OCI-LY1 (cell line): ENCODE results near the gene TBL1Y.
"Not testable (repeated sequence)": the region's sequence is repeated elsewhere in the genome, so short reads cannot be mapped to it uniquely, and the experiment has no call there.

Source experiments
- H2AFZ ChIP-seq: fragments of 200-600 bp; sonication (generic), shearing (Covaris generic); 2 replicates; pipeline ENCODE4 v1.6.0; 2014; ENCODE audit warnings: antibody characterized with exemption, mild to moderate bottlenecking, low read length
- H3F3A ChIP-seq: fragments of 200-600 bp; sonication (generic), shearing (Covaris generic); 2 replicates; pipeline ENCODE4 v1.6.0; 2014; ENCODE audit warnings: mild to moderate bottlenecking, antibody characterized with exemption, low read length, moderate library complexity; ENCODE audit not compliant: insufficient read depth
- H3K27ac ChIP-seq: fragments of 200-600 bp; sonication (generic); 2 replicates; pipeline ENCODE4 v1.5.1; 2014; ENCODE audit warnings: low read length, mixed run types, mild to moderate bottlenecking, low read depth; ENCODE audit not compliant: poor library complexity, severe bottlenecking
- H3K27me3 ChIP-seq: fragments of 200-600 bp; sonication (generic); 2 replicates; pipeline ENCODE4 v1.6.0; 2014; ENCODE audit warnings: antibody characterized with exemption, mild to moderate bottlenecking, low read length, moderate library complexity; ENCODE audit not compliant: insufficient read depth
- H3K36me3 ChIP-seq: fragments of 200-600 bp; sonication (generic); 2 replicates; pipeline ENCODE4 v1.6.1; 2014; ENCODE audit warnings: mild to moderate bottlenecking, antibody characterized with exemption, low read length, moderate library complexity, mixed read lengths; ENCODE audit not compliant: insufficient read depth
- H3K4me1 ChIP-seq: fragments of 200-600 bp; sonication (generic); 2 replicates; pipeline ENCODE4 v1.5.1; 2014; ENCODE audit warnings: mild to moderate bottlenecking, low read length, moderate library complexity; ENCODE audit not compliant: insufficient read depth, severe bottlenecking
- H3K4me2 ChIP-seq: fragments of 200-600 bp; sonication (generic), shearing (Covaris generic); 2 replicates; pipeline ENCODE4 v1.6.1; 2014; ENCODE audit warnings: low read length
- H3K4me3 ChIP-seq: fragments of 200-600 bp; sonication (generic); 2 replicates; pipeline ENCODE4 v1.5.1; 2014; ENCODE audit warnings: low read length, low read depth, mild to moderate bottlenecking, mixed read lengths; ENCODE audit not compliant: poor library complexity, severe bottlenecking
- H3K79me2 ChIP-seq: fragments of 200-600 bp; shearing (Covaris generic); 2 replicates; pipeline ENCODE4 v1.6.1; 2016; ENCODE audit warnings: mixed run types, low read length, mixed read lengths; ENCODE audit not compliant: insufficient read depth
- H3K9ac ChIP-seq: fragments of 200-600 bp; sonication (generic), shearing (Covaris generic); 2 replicates; pipeline ENCODE4 v1.6.1; 2014; ENCODE audit warnings: mild to moderate bottlenecking, low read length, mixed read lengths
- H3K9me2 ChIP-seq: fragments of 200-600 bp; sonication (generic), shearing (Covaris generic); 2 replicates; pipeline ENCODE4 v1.6.1; 2014; ENCODE audit warnings: low read depth, mild to moderate bottlenecking, low read length, mixed read lengths
- H3K9me3 ChIP-seq: fragments of 200-600 bp; shearing (Covaris generic); 2 replicates; pipeline ENCODE4 v1.6.1; 2014; ENCODE audit warnings: low read length, mixed read lengths
- H4K20me1 ChIP-seq: fragments of 200-600 bp; sonication (generic), shearing (Covaris generic); 2 replicates; pipeline ENCODE4 v1.6.0; 2016; ENCODE audit warnings: mild to moderate bottlenecking, low read length; ENCODE audit not compliant: insufficient read depth
- EZH2 ChIP-seq: fragments of 200-600 bp; sonication (generic), shearing (Covaris generic); IDR thresholded peaks from 2 replicates; pipeline ENCODE4 v1.8.0; 2017; ENCODE audit warnings: borderline replicate concordance, mixed run types, mild to moderate bottlenecking, antibody characterized with exemption, low read length, moderate library complexity, mixed read lengths
- TF ChIP-seq, protein P1 (sequence below): fragments of 200-600 bp; sonication (generic), shearing (Covaris generic); IDR thresholded peaks from 2 replicates; pipeline ENCODE4 v1.5.1; 2017; ENCODE audit warnings: mild to moderate bottlenecking, antibody characterized with exemption, low read length, moderate library complexity, mixed read lengths

TBL1Y gene

DNA sequence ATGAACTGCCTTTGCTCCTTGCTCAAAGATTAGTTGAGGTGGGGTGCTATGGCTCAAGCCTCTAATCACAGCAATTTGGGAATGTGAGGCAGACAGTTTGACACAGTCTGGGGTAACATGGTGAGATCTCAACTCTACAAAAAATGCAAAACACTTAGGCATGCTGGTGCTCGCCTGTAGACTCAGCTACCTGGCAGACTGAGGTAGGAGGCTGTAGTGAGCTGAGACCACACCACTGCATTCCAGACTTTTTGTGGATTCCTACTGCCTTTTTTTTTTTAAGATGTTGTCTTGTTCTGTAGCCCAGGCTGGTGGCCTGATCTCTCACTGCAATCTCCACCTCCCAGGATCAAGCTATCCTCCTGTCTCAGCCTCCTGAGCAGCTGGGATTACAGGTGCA is 2.9 kb upstream of the TBL1Y start:
- no peaks in the 10 kb centered on the region for H3F3A ChIP-seq
- no peak overlapping the region for H3K4me3 ChIP-seq
- H4K20me1 ChIP-seq: no peaks in the 10 kb centered on the region
- H3K4me2 ChIP-seq: no peak overlapping the region
- H3K9ac ChIP-seq: no peak overlapping the region
- H3K79me2 ChIP-seq: no peaks in the 10 kb centered on the region
- H3K36me3 ChIP-seq: no peaks in the 10 kb centered on the region
- no peaks in the 10 kb centered on the region for H3K27me3 ChIP-seq
- no peak overlapping the region for H2AFZ ChIP-seq
- H3K4me1 ChIP-seq: no peaks in the 10 kb centered on the region
- no peaks in the 10 kb centered on the region for H3K9me3 ChIP-seq
- H3K27ac ChIP-seq: no peak overlapping the region
- H3K9me2 ChIP-seq: no peaks in the 10 kb centered on the region
- TF ChIP-seq, protein P1, sequence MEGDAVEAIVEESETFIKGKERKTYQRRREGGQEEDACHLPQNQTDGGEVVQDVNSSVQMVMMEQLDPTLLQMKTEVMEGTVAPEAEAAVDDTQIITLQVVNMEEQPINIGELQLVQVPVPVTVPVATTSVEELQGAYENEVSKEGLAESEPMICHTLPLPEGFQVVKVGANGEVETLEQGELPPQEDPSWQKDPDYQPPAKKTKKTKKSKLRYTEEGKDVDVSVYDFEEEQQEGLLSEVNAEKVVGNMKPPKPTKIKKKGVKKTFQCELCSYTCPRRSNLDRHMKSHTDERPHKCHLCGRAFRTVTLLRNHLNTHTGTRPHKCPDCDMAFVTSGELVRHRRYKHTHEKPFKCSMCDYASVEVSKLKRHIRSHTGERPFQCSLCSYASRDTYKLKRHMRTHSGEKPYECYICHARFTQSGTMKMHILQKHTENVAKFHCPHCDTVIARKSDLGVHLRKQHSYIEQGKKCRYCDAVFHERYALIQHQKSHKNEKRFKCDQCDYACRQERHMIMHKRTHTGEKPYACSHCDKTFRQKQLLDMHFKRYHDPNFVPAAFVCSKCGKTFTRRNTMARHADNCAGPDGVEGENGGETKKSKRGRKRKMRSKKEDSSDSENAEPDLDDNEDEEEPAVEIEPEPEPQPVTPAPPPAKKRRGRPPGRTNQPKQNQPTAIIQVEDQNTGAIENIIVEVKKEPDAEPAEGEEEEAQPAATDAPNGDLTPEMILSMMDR: no peak
- no peak for TF ChIP-seq EZH2

DNA sequence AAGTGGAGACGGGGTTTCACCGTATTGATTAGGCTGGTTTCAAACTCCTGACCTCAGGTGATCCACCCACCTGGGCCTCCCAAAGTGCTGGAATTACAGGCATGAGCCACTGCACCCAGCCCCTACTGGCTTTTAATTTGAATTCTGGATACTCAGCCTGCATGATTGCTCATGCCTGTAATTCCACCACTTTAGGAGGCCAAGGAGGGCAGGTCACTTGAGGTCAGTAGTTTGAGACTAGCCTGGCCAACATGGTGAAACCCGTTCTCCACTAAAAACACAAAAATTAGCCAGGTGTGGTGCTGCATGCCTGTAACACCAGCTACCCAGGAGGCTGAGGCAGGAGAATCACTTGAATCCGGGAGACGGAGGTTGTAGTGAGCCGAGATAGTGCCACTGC is 2.5 kb upstream of the TBL1Y start:
- not testable (repeated sequence) for H3K4me1 ChIP-seq, H3K36me3 ChIP-seq, H3K9ac ChIP-seq, H3K79me2 ChIP-seq, H3K4me3 ChIP-seq, H3K9me2 ChIP-seq, H2AFZ ChIP-seq, H3K9me3 ChIP-seq, H3K27ac ChIP-seq, H3K4me2 ChIP-seq, H3K27me3 ChIP-seq, H3F3A ChIP-seq, H4K20me1 ChIP-seq

DNA sequence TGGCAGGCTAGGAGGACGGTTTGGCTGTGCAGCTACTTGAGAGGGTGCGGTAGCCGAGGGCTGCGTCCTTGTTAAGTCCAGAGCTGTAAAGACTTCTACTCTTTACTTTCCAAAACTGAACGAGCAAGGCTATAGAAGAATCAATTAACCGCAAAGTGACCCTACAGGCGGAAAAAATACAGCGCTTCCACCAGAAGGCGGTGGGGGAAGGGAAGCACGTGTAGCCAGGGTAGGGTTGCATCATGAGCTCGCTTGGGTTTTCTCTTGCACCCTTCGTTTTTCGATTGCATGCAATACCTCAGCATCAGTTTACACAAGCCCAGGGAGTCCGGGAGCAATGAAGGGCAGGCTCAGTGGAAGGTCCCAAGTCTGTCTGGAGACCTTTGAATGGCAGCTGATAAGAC is 1.4 kb upstream of the TBL1Y start:
- Histone ChIP-seq H3K36me3 (no peaks in the 10 kb centered on the region), H3K27ac (no peak overlapping the region), H4K20me1 (no peaks in the 10 kb centered on the region), H3K9me3 (no peaks in the 10 kb centered on the region), H3F3A (no peaks in the 10 kb centered on the region), H3K4me1 (no peaks in the 10 kb centered on the region), H3K4me3 (no peak overlapping the region), H3K27me3 (no peaks in the 10 kb centered on the region), H3K4me2 (no peak overlapping the region), H3K79me2 (no peaks in the 10 kb centered on the region), H2AFZ (no peak overlapping the region), H3K9ac (no peak overlapping the region), H3K9me2 (no peaks in the 10 kb centered on the region)
- TF ChIP-seq EZH2: no peak
- TF ChIP-seq, protein P1: no peak

GRCh38 chrY:6909856-6910255 is 641 bp upstream of the TBL1Y start:
- no peak overlapping the region for H3K4me2 ChIP-seq
- no peaks in the 10 kb centered on the region for H3K27me3 ChIP-seq
- H3K9ac ChIP-seq: no peak overlapping the region
- no peaks in the 10 kb centered on the region for H3K4me1 ChIP-seq
- H2AFZ ChIP-seq: no peak overlapping the region
- no peak overlapping the region for H3K27ac ChIP-seq
- H3K36me3 ChIP-seq: no peaks in the 10 kb centered on the region
- H3K9me3 ChIP-seq: no peaks in the 10 kb centered on the region
- no peaks in the 10 kb centered on the region for H3K9me2 ChIP-seq
- no peaks in the 10 kb centered on the region for H3K79me2 ChIP-seq
- H3F3A ChIP-seq: no peaks in the 10 kb centered on the region
- no peak for TF ChIP-seq EZH2
- TF ChIP-seq, protein P1: no peak
- no peaks in the 10 kb centered on the region for H4K20me1 ChIP-seq
- no peak overlapping the region for H3K4me3 ChIP-seq
